Activated T-helper 1 cell treated with Interleukin-2 at 50 U/mL for 16 hours (primary cell): ENCODE data around the gene OTOG.

Experiments used
- DNase-seq: peaks from one replicate; pipeline ENCODE4 v3.0.0-alpha.2; 2020; ENCODE audit warnings: low read depth

The OTOG gene

DNA sequence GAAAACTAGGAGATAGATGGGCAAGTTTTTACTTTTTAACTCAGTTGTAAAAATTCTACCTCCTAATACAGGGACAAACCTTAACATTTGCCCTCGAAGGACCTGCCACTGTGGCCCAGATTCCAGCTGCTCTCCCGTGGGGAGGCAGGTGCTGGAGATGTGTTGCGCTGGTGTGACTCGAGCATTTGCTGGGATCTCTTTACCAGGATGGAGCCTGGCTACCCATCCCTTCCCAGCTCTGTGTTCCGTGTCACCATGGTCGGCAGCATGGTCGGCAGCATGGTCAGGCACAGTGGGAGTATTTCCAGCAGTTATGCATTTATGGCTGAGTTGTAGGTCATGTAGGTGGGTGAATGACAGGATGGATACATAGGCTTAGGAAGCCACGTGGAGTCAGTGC lies 41.1 kb downstream of the OTOG start:
- no peak for DNase-seq

DNA sequence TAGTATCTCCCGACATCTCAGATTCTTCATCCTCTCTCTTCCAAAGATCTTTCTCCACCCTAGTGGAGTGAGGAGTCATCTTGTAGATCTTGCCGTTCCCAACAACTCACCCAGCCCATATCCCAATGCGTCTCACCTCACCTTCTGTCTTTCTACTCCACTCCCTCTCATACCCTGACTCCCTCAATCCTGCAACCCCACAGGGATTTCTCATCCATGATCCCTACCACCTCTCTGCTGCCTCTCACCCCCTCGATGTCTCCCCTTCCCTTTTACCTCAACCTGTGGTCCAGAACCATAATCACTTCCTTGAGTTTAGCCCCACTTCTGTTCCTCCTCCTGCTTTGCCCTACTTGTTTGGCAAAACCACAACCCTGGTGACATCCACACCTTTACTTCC lies 41.7 kb downstream of the OTOG start:
- no peak for DNase-seq

DNA sequence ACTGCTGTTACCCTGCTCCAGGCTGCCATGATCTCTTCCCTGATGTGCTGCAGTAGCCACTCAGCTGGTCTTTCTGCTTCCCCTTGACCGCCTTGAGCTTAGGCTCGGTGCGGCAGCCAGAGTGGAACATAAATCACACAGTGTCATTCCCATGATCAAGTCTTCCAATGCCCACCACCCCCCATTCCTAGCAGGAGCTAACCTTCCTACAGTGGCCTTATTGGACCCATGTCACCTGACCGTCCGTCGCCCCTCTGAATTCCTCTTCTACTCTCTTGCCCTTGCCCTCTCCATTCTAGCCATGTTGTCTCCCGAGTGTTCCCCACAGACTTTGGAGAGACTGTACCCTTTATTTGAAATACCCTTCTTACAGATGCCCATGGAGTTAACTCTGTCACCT lies 43.4 kb downstream of the OTOG start:
- DNase-seq = no peak

DNA sequence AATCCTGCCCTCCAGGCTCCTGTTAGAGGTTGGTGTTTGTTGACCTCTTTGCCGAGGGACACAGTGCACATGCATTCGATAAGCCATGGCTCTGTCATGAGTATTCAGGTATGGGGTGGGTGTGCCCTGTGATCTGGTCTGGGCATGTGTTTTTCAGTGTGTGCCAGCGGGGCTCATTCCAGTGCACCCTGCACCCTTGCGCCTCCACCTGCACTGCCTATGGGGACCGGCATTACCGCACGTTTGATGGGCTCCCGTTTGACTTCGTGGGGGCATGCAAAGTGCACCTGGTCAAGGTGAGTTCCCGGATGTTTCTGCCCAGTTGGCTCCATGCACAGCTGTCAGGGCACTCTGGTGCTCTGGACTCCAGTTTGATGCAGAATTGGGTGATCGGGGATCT lies 44.2 kb downstream of the OTOG start:
- no peak for DNase-seq

DNA sequence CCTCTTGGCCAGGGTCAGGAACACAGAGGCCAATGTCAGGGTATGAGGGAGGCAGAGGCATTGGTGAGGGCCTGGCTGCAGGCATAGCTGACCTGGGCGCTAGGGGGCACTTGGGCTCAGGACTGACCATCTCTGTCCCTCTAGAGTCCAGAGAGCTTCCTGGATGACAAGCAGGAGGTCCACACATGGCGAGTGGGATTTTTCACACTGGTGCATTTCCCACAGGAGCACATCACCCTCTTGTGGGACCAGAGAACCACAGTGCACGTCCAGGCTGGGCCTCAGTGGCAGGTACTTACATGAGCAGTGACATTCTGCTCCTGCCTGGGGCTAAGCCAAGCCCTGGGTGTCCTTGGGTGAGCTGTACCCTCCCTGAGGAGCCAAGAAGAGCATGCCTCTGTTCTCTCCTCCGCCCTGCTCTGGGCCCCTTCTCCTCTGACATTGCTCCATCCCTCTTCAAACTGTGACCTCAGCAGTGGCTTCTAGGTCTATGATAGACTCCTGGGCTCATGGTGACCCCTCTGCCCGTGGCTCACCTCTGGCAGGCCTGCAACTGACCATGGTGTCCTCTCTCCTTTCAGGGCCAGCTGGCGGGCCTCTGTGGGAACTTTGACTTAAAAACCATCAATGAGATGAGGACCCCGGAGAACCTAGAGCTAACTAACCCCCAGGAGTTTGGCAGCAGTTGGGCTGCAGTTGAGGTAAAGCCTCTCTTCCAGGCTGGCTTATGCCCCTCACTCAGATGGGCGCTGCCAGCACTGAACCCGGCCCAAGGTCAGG lies 46.6 kb downstream of the OTOG start:
- DNase-seq = no peak

DNA sequence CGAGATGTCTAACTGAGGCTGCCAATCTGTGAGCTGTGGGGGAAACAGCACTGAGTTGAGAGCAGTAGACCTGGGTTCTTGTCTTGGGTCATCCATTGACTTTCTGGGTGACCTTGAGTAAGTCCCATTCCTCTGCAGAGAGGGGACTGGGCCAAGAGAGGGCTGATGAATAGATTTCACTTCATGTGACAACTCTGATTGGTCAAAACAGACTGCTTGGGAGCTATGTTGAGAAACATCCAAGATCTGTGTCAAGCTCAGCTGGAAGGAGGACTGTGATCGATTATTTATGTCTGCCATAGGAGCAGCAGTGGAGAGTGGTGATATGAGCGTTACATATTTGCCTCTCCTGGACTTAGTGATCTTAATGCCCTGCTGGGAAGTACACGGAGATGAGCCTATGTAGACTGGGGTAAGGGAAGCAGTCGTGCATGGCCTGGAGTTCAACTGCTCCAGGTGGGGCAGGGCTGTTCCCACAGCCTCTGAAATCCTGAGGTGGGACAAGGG lies 47.7 kb downstream of the OTOG start:
- DNase-seq = no peak

DNA sequence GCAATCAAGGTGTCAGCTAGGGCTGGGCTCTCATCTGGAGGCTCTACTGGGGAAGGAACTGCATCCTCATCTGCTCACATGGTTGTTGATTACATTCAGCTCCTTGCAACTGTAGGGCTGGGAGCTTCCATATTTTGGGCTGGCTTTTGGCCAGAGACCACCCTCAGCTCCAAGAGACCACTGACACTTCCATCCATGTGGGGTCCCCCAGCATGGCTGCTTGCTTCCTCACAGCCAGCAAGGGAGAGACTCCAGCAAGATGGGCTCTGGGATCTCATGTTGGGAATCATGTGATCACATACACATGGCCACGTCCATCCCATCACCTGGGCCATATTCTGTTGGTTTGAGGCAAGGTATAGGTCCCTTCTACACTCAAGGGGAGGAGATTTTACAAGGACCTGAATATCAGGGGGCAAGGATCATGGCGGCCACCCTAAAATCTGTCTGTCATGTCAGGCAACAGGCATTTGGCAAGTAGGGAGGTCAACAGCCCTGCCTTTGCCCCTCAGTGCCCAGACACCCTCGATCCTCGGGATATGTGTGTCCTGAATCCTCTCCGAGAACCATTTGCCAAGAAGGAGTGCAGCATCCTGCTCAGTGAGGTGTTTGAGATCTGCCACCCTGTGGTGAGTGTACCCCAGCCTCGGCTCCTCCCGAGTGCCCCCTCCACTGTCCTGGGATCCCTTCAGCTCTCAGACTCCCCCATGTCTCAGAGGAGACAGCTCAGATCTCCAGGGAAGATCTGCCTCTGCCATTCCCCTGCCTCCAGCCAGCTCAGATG lies 48.7 kb downstream of the OTOG start:
- DNase-seq = no peak

DNA sequence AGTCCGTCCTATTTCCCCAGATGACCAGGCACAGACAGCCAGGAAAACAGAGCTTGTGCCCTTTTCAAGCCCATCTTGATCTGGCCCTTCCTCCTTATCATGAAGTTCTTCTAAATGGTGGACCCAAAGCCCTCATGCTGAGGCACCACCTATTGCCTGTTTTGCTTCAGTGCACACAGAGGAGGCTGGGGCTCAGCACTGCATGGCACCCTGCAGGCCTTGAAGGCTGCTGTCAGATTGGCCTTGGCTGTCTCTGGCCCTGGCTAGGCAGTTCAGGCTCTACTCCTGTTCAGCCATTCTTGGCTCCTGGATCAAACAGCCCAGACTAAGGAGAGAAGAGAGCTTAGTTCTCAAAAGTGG lies 49.2 kb downstream of the OTOG start:
- no peak for DNase-seq

DNA sequence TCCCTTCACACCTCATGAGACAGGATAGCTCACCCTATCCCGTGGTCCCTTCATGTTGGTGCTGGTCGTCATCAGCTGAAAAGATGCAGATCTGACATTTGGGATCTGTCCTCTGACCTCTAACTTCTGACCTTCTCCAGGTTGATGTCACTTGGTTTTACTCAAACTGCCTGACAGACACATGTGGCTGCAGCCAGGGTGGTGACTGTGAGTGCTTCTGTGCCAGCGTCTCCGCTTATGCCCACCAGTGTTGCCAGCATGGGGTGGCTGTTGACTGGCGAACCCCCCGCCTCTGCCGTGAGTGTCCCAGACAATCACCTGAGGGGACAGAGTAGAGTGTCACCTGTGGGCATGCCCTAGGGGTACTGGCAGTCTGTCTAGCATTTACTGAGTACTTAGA lies 49.7 kb downstream of the OTOG start:
- no peak for DNase-seq

DNA sequence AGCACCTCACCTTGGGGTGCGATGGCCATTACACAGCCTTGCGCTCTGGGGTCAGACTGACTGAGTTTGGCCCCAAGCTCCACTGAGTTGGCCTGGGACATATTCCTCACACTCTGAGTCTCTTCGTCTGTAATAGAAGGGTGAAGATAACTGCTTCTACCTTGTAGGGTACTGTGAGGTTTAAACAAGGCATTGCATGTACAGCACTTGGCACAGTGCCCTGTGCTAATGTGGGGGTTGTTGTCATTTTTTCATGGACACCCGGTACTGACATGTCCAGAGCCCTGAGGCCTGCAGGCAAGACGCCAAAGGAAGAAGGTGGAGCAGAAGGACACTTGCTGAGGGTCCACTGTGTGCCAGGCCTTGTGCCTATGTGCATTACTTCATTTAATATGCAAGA lies 50.7 kb downstream of the OTOG start:
- no peak for DNase-seq

DNA sequence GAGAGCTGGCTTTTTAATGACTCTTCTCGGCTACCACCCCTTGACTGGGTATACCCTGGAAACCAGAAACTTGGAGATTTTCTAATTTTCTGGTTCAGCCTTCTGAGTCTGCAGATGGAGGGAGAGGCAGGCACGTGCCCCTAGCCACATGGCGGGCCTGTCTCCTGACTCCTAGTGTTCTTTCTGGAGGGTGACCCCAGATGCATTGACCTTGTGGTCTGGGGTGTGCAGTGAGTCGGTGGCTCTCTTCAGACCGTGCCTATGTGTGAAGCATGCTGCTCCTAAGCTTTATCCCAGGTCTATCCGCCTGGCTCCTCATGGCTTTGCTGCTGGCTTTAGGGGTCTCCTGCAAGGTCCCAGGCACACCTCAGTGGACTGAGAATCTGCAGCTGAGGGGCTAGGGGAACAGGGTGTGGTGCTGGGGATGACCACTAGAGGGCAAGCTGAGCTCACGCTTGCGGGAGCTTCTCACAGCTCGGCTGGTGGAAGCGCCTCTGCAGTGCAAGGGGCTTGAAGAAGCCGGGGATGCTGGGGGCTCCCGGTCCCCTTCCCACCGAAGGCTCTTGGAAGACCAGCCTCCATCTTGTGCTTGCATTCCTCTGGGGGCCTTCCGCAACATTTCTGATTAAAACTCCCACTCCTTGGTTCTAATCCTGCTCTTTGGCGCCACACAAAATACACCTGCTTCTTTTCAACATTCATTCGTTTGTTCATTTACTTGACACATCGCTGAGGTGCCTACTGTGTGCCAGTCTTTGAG lies 51.8 kb downstream of the OTOG start:
- DNase-seq = peak; percentile 30

DNA sequence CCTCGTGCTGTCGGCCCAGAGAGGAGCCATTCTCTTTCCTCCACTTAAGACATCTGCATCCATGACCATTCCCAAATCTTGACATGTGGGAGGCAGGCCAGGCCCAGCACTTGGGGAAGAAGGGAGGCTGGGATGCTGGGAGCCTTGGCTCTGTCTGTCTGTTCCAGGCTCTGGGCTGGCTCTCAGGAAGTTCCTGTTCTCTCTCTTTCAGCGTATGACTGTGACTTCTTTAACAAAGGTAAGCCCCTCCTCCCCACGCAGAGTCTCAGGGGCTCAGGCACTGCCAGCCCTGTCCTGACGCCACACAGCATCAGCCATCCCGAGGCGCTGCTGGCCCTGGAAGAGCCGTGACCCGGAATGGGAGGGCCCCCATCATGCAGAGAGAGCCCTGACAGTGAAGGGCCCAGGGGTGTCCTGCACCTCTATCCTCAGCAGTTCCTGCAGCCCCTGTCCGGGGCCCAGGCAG lies 52.4 kb downstream of the OTOG start:
- no peak for DNase-seq

DNA sequence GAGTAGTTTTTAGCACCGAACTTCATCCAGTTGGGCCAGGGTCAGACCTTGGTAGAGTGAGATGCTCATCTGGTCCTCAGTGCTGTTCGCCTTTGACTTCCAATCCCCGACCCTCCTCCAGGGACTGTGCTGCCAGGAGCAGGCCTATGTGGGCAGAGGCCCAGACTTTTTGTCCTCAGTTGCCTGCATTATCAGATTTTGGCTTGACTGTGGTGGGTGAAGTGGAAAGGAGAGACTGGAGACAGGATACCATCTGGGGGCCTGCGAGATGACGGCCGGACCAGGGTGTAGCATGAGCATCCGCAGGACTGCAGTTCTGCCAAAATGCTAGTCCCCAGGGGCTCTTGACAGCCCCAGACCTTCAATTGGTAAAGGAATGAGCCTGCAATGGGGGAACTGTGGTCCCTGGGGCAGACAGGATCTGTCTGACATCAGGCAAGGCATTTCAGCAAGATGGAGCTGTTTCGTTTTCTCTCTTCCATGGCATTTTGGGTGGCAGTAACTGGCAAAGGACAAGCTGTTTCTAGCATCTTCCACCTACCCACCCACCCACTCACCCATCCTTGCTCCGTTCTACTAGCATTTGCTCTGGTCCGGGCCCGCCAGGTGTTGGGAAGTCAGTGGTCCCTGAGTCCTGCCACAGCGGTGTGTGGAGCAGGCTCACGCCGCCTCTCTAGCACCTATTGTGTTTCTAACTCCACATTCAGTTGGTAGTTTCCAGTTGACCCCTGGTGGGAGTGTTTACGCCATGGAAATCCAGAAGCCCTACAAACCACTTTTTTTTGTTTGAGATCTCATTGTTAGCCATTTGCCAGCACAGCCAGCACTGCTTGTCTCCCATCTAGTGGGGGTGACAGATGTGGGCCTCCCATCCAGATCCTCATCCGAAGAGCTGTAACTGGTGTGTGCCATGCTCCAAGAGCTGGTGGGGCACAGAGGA lies 53.5 kb downstream of the OTOG start:
- no peak for DNase-seq

DNA sequence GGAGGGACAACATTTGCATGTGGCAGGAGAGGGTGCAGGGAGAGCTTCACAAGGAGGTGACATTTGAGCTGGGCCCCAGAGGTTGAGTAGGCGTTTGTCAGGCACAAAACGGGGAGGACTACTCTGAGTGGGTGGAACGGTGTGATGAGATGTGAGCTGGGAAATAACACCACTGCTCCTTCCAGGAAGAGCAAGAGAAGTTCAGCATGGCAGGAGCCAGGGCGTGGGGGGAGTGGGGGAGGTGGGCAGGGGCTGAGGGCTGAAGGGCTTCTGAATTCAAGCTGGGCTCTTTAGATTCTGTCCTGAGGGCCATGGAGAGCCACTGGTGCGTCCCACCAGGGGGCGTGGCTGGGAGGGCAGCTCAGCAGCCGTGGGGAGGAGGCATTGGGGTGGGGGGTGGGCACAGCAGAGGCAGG lies 54.2 kb downstream of the OTOG start:
- DNase-seq = no peak

DNA sequence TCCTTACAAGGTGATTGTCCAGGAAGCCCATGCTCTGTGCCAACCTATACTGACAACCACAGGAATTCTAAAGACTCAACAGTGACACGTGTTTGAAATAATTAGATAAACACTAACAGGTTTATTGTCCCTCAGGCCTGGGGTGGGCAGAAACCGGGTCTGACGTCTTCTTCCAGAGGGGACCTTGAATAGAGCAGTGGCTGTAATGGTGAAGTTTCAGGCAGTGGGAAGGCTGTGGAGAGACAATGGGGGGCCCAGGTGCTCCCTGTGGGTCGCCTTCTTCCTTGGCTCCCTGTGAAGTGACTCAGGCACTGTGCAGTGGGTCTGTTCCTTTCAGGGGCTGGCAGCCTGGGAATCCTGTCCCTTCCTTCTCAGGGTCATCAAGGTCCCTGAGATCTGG lies 54.6 kb downstream of the OTOG start:
- DNase-seq = no peak

DNA sequence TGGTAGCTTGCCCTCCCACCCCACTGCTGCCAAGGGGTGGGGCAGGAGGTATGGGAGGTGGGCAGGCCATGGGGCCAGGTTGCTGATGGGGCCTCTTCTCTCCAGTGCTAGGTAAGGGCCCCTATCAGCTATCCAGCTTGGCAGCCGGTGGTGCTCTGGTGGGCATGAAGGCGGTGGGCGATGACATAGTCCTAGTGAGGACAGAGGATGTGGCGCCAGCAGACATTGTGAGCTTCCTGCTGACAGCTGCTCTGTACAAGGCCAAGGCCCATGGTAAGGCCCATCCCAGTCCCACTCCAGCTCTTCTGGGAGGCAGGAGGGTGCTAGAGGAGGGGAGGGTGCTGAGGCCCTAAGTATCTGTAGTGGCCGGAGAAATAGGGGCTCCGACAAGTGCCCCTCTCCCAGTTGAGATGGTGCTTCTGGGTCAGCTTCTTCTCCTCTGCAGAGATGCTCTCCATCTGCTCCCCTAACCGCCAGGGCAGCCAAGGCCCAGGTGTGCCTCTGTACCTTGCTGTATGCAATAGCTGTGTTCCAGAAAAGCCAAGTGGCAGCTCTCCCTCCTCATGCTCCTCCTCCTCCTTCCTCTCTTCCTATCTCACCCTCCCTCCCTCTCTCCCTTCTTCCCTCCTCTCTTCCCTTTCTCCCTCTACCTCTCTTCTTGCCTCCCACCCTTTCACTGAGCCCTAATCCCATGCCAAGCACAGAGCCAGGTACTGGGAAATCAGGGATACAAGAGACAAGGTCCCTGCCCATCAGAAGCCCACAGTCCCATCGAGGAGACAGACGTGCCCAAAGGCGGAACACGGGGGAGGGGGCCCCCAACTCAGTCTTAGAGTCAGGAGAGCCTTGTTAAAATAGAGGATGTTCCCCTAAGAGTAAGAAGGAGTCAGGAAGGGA lies 55.3 kb downstream of the OTOG start:
- no peak for DNase-seq

DNA sequence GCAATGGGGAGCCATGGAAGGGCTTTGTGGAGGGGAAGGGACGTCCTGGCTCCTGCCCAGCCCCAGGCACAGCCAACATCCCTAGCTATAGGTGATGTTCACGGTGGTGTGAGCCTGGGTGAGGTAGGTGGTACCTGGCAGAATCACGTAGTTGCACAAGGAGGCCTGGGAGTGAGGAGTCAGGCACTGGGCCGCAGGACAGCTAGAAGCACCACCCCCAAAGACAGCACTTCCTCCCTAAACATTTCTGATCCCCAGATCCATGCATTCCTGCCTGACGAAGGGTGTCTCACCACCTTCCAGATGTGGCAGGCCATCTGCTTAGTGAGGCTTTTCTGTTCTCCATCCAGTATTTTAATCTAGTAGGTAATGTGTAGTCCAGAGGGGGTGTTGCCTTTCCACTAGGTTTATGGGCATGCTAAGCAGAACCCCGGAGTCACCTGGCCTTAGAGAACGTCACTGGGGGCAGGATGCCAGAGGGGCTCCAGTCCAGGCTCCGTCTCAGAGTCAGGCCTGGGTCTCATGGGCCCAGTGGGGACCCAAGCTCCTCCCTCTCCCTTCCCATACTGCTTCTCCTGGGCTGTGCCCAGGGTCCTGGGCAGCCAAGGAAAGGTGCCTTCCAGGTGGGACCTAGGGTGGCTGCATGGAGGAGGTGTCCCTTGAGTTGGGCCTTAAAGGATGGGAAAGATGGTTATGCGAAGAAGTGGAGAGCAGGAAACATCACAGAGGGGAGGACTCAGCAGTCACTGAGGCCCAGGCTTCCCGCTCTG lies 56.2 kb downstream of the OTOG start:
- no peak for DNase-seq

DNA sequence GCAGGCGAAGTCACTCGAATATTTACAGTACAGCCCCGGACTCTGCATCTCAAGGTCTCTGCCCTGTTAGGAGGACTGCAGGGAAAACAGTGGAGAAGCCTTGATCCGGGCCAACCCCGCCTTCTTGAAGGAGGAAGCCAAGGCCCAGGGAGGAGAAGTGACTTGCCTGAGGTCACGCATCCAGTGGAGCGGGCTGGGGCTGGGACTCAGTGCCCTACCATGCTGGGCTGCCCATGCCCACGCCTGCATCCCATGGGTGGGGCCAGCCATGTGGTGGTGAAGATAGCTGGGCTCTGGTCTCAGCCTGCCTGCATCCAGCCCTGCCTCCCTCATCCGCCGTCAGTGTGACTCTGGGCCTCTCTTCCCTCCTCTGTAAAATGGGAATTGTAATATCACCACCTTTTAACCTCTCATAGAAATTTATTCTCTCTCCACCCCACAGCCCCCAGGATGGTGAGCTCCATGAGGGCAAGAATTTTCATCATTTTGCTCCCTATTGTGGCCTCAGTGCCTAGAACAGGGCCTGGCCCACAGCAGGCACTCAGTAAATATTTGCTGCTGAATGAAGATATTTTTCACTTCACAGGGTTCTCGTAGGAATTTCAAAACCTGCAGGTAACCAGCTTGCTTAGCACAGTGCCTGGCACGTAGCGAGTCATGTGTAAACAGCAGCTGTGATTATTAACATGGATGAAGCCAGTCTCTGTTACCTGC lies 57.3 kb downstream of the OTOG start:
- DNase-seq = no peak

DNA sequence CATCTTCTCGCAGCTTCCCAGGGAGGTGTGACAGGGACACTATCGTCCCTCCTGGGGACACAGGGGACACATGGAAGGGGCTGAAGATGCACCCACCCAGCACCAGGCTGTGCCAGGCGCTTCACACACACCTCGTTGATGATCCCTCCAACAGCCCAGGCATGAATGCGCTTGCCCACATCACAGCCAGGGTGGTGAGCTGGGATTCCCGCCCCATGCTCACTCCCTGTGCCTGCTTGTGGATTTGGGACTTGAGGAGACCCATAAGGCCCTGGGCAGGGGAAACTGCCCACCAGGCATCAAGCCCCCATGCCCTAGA lies 57.8 kb downstream of the OTOG start:
- no peak for DNase-seq
